HepG2 (cell line): ENCODE measurements around the gene ATG4B. TPM values are rescaled to one million over a fixed set of nuclear protein-coding genes. Genes with fewer than 3 reads are reported as not detected.

ENCODE experiments used
- ATF5 ChIP-seq: sonication (generic); formaldehyde crosslinking; IDR thresholded peaks from 2 replicates; pipeline ENCODE4 v1.4.0; 2020; ENCODE audit warnings: mild to moderate bottlenecking, low read depth, missing genetic modification reagents
- CSRNP1 ChIP-seq: sonication (generic); formaldehyde crosslinking; IDR thresholded peaks from 2 replicates; pipeline ENCODE4 v1.8.1; 2023; ENCODE audit warnings: mild to moderate bottlenecking, missing genetic modification reagents
- ESRRA ChIP-seq: sonication (generic); formaldehyde crosslinking; IDR thresholded peaks from 2 replicates; pipeline ENCODE4 v1.5.1; 2020; ENCODE audit warnings: mild to moderate bottlenecking, low read depth, missing genetic modification reagents
- FOXA3 ChIP-seq: IDR thresholded peaks from 2 replicates; pipeline ENCODE4 v1.6.1; 2016; ENCODE audit warnings: missing genetic modification reagents, missing compliant biosample characterization
- FOXM1 ChIP-seq: sonication (generic); formaldehyde crosslinking; IDR thresholded peaks from 2 replicates; pipeline ENCODE4 v1.5.0; 2020; ENCODE audit warnings: missing genetic modification reagents
- HDAC2 ChIP-seq: sonication (generic); formaldehyde crosslinking; IDR thresholded peaks from 2 replicates; pipeline ENCODE4 v1.4.0; 2020; ENCODE audit warnings: missing genetic modification reagents
- JUND ChIP-seq: sonication (generic); formaldehyde crosslinking; IDR thresholded peaks from 2 replicates; pipeline ENCODE4 v1.8.0; 2022; ENCODE audit warnings: mild to moderate bottlenecking, missing genetic modification reagents
- MAFF ChIP-seq: IDR thresholded peaks from 2 replicates; pipeline ENCODE4 v1.6.1; 2011; ENCODE audit warnings: low read depth, low read length, improper control_type of control experiment
- NFE2L2 ChIP-seq: fragments of 150-350 bp; IDR thresholded peaks from 2 replicates; pipeline ENCODE4 v1.6.1; 2014; ENCODE audit warnings: low read length
- RBM39 ChIP-seq: fragments of 200-400 bp; formaldehyde crosslinking; IDR thresholded peaks from one replicate; pipeline ENCODE4 v1.6.1; 2018; ENCODE audit warnings: antibody characterized with exemption, mild to moderate bottlenecking, low read depth, low read length; ENCODE audit not compliant: poor library complexity, severe bottlenecking
- TERF1 ChIP-seq: sonication (generic); formaldehyde crosslinking; IDR thresholded peaks from 2 replicates; pipeline ENCODE4 v1.8.0; 2022; ENCODE audit warnings: mild to moderate bottlenecking, missing genetic modification reagents, moderate library complexity
- YEATS4 ChIP-seq: sonication (generic); formaldehyde crosslinking; IDR thresholded peaks from 2 replicates; pipeline ENCODE4 v1.4.0; 2020; ENCODE audit warnings: missing genetic modification reagents, borderline replicate concordance
- ZNF326 ChIP-seq: sonication (generic); formaldehyde crosslinking; IDR thresholded peaks from 2 replicates; pipeline ENCODE4 v1.4.0; 2020; ENCODE audit warnings: missing genetic modification reagents, borderline replicate concordance
- ZNF724P ChIP-seq: sonication (generic); formaldehyde crosslinking; IDR thresholded peaks from 2 replicates; pipeline ENCODE4 v1.8.0; 2022; ENCODE audit warnings: missing genetic modification reagents, borderline replicate concordance
- ZNF749 ChIP-seq: sonication (generic); formaldehyde crosslinking; IDR thresholded peaks from 2 replicates; pipeline ENCODE4 v1.8.0; 2022; ENCODE audit warnings: mild to moderate bottlenecking, missing genetic modification reagents, moderate library complexity, borderline replicate concordance
- polyA plus RNA-seq, 8 experiments: library from polyadenylated mRNA; depleted of rRNA in 3 of 8; stranded (reverse) in 7 of 8; unstranded in 1 of 8; fragments of >200 nt; fragmentation: Illumina TruSeq in 4 of 8; extraction: Trizol in 4 of 8; gene quantifications; 2 replicates each; pipeline versions ENCODE4 v1.2.1 to v1.2.3, GENCODE V29; 2011 to 2016; ENCODE audit warnings: low read depth in 4 of 8, missing spikeins in 1 of 8, mixed read lengths in 1 of 8; ENCODE audit not compliant: insufficient read depth in 1 of 8
- total RNA-seq, 5 experiments: library from RNA; depleted of rRNA; stranded (reverse); fragments of >200 nt; fragmentation: Illumina TruSeq; extraction: Trizol; gene quantifications; 2 replicates each; pipeline ENCODE4 v1.2.3, GENCODE V29; 2016; ENCODE audit warnings: low read depth in 1 of 5
- TF ChIP-seq, protein P1 (sequence below): IDR thresholded peaks from 2 replicates; pipeline ENCODE4 v1.6.1; 2016; ENCODE audit warnings: low read depth, missing genetic modification reagents, missing compliant biosample characterization
- TF ChIP-seq, protein P2 (sequence below): sonication (generic); formaldehyde crosslinking; IDR thresholded peaks from 2 replicates; pipeline ENCODE4 v1.5.1; 2020; ENCODE audit warnings: missing genetic modification reagents, mild to moderate bottlenecking, borderline replicate concordance
- TF ChIP-seq, protein P3 (sequence below): IDR thresholded peaks from 2 replicates; pipeline ENCODE4 v1.6.1; 2016; ENCODE audit warnings: missing genetic modification reagents, missing compliant biosample characterization

The ATG4B gene
- total and polyA plus RNA-seq, 2 of the 13 experiments (the other 11 are each of a cell fraction or from before 2014, with no cell fraction given): 95.5 to 239 TPM

DNA sequence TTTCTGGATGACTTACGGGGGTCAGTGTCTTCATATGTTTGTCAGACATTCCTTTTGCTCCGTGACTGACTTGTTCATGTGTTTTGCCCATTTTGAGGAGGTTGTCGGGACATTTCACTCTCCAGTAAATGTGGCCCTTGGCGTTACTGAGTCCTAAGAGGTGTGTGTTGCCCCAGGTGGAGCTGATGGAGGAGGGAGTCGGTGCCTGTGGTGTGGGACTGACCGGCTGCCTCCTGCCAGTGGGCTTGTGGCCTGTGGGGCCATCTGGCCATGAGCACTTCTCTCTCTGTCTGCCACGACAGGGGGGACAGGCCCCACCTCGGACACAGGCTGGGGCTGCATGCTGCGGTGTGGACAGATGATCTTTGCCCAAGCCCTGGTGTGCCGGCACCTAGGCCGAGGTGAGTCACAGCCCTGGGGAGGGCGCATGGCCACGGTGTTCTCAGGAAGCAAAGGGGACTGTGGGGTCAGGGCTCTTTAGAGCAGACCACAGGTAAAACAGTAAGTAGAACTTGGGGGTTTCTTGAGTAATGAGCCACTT is 15.8 kb downstream of the ATG4B start (continued):
- TF ChIP-seq, protein P1, sequence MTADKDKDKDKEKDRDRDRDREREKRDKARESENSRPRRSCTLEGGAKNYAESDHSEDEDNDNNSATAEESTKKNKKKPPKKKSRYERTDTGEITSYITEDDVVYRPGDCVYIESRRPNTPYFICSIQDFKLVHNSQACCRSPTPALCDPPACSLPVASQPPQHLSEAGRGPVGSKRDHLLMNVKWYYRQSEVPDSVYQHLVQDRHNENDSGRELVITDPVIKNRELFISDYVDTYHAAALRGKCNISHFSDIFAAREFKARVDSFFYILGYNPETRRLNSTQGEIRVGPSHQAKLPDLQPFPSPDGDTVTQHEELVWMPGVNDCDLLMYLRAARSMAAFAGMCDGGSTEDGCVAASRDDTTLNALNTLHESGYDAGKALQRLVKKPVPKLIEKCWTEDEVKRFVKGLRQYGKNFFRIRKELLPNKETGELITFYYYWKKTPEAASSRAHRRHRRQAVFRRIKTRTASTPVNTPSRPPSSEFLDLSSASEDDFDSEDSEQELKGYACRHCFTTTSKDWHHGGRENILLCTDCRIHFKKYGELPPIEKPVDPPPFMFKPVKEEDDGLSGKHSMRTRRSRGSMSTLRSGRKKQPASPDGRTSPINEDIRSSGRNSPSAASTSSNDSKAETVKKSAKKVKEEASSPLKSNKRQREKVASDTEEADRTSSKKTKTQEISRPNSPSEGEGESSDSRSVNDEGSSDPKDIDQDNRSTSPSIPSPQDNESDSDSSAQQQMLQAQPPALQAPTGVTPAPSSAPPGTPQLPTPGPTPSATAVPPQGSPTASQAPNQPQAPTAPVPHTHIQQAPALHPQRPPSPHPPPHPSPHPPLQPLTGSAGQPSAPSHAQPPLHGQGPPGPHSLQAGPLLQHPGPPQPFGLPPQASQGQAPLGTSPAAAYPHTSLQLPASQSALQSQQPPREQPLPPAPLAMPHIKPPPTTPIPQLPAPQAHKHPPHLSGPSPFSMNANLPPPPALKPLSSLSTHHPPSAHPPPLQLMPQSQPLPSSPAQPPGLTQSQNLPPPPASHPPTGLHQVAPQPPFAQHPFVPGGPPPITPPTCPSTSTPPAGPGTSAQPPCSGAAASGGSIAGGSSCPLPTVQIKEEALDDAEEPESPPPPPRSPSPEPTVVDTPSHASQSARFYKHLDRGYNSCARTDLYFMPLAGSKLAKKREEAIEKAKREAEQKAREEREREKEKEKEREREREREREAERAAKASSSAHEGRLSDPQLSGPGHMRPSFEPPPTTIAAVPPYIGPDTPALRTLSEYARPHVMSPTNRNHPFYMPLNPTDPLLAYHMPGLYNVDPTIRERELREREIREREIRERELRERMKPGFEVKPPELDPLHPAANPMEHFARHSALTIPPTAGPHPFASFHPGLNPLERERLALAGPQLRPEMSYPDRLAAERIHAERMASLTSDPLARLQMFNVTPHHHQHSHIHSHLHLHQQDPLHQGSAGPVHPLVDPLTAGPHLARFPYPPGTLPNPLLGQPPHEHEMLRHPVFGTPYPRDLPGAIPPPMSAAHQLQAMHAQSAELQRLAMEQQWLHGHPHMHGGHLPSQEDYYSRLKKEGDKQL: peak; percentile 66
- TF ChIP-seq TERF1 (CRISPR knock-in tag) (no peak), ZNF326 (CRISPR knock-in tag) (no peak), ATF5 (CRISPR knock-in tag) (no peak), ZNF749 (no peak), FOXM1 (no peak), HDAC2 (CRISPR knock-in tag) (peak; percentile 95), CSRNP1 (CRISPR knock-in tag) (peak; percentile 43; the same call in 1 of the 2 replicates), JUND (peak; percentile 97), RBM39 (no peak), FOXA3 (peak; percentile 80), ESRRA (0 out of 2 replicates have a peak, but pooled peaks have one; percentile 80), YEATS4 (CRISPR knock-in tag) (peak; percentile 87; the same call in 1 of the 2 replicates), MAFF (no peak), ZNF724P (CRISPR knock-in tag) (peak; percentile 88; the same call in 1 of the 2 replicates), NFE2L2 (no peak)
- TF ChIP-seq, protein P2, sequence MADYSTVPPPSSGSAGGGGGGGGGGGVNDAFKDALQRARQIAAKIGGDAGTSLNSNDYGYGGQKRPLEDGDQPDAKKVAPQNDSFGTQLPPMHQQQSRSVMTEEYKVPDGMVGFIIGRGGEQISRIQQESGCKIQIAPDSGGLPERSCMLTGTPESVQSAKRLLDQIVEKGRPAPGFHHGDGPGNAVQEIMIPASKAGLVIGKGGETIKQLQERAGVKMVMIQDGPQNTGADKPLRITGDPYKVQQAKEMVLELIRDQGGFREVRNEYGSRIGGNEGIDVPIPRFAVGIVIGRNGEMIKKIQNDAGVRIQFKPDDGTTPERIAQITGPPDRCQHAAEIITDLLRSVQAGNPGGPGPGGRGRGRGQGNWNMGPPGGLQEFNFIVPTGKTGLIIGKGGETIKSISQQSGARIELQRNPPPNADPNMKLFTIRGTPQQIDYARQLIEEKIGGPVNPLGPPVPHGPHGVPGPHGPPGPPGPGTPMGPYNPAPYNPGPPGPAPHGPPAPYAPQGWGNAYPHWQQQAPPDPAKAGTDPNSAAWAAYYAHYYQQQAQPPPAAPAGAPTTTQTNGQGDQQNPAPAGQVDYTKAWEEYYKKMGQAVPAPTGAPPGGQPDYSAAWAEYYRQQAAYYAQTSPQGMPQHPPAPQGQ (CRISPR knock-in tag): 0 out of 2 replicates have a peak, but pooled peaks have one; percentile 22
- TF ChIP-seq, protein P3, sequence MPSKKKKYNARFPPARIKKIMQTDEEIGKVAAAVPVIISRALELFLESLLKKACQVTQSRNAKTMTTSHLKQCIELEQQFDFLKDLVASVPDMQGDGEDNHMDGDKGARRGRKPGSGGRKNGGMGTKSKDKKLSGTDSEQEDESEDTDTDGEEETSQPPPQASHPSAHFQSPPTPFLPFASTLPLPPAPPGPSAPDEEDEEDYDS (CRISPR knock-in tag): peak; percentile 62; the same call in 1 of the 2 replicates
